Astrocyte (in vitro differentiated cells and primary cell): ENCODE data around the gene ABCG2. TPM values are rescaled to one million over a fixed set of nuclear protein-coding genes. Genes with fewer than 3 reads are reported as not detected.

Experiments
- DNase-seq: peaks from one replicate; pipeline ENCODE4 v3.0.0-alpha.2; 2010; ENCODE audit warnings: low read depth
- FAIRE-seq: peaks from 2 replicates; lab custom pipeline; 2011; peaks lifted over from hg19 to GRCh38; lab: Jason Lieb, UNC
- H2AFZ ChIP-seq: 2 replicates; pipeline ENCODE4 v1.6.0; 2012; ENCODE audit warnings: low read depth, low read length, inconsistent platforms
- H3K27ac ChIP-seq: 2 replicates; pipeline ENCODE4 v1.5.1; 2011; ENCODE audit warnings: low read depth, low read length, inconsistent platforms
- H3K27me3 ChIP-seq: 2 replicates; pipeline ENCODE4 v1.6.0; 2011; ENCODE audit warnings: low read length, inconsistent platforms; ENCODE audit not compliant: insufficient read depth
- H3K36me3 ChIP-seq: 2 replicates; pipeline ENCODE4 v1.5.1; 2011; ENCODE audit warnings: low read length, inconsistent platforms; ENCODE audit not compliant: insufficient read depth
- H3K4me1 ChIP-seq: 2 replicates; pipeline ENCODE4 v1.5.1; 2011; ENCODE audit warnings: low read length, inconsistent platforms; ENCODE audit not compliant: insufficient read depth
- H3K4me2 ChIP-seq: 2 replicates; pipeline ENCODE4 v1.6.0; 2012; ENCODE audit warnings: low read length, inconsistent platforms
- H3K4me3 ChIP-seq: 2 replicates; pipeline ENCODE4 v1.5.1; 2011; ENCODE audit warnings: low read depth, mild to moderate bottlenecking, low read length, inconsistent platforms; ENCODE audit not compliant: insufficient read depth
- H3K79me2 ChIP-seq: 2 replicates; pipeline ENCODE4 v1.6.0; 2012; ENCODE audit warnings: mild to moderate bottlenecking, low read length, inconsistent platforms; ENCODE audit not compliant: insufficient read depth
- H3K9ac ChIP-seq: 2 replicates; pipeline ENCODE4 v1.6.0; 2012; ENCODE audit warnings: mild to moderate bottlenecking, low read length, inconsistent platforms
- H3K9me3 ChIP-seq: 2 replicates; pipeline ENCODE4 v1.5.1; 2012; ENCODE audit warnings: low read depth, mild to moderate bottlenecking, low read length, inconsistent platforms; ENCODE audit not compliant: insufficient read depth
- H4K20me1 ChIP-seq: 2 replicates; pipeline ENCODE4 v1.6.0; 2012; ENCODE audit warnings: low read length, inconsistent platforms; ENCODE audit not compliant: insufficient read depth
- H3K27ac Mint-ChIP-seq: one replicate; pipeline ENCODE4 v1.8.0; 2021; ENCODE audit warnings: mild to moderate bottlenecking, mixed read lengths; ENCODE audit not compliant: unreplicated experiment
- H3K27me3 Mint-ChIP-seq: one replicate; pipeline ENCODE4 v1.8.0; 2021; ENCODE audit warnings: low read depth, mixed read lengths; ENCODE audit not compliant: unreplicated experiment
- H3K36me3 Mint-ChIP-seq: one replicate; pipeline ENCODE4 v1.8.0; 2021; ENCODE audit warnings: low read depth, mixed read lengths; ENCODE audit not compliant: unreplicated experiment
- H3K4me1 Mint-ChIP-seq: one replicate; pipeline ENCODE4 v1.8.0; 2021; ENCODE audit warnings: low read depth, mixed read lengths; ENCODE audit not compliant: unreplicated experiment
- H3K4me3 Mint-ChIP-seq: one replicate; pipeline ENCODE4 v1.8.0; 2021; ENCODE audit warnings: mild to moderate bottlenecking, moderate library complexity, mixed read lengths; ENCODE audit not compliant: unreplicated experiment
- H3K9me3 Mint-ChIP-seq: one replicate; pipeline ENCODE4 v1.8.0; 2021; ENCODE audit warnings: mild to moderate bottlenecking, mixed read lengths; ENCODE audit not compliant: unreplicated experiment
- EZH2 ChIP-seq: IDR thresholded peaks from 2 replicates; pipeline ENCODE4 v1.6.1; 2012; ENCODE audit warnings: mild to moderate bottlenecking, low read length, inconsistent platforms; ENCODE audit not compliant: insufficient read depth
- total RNA-seq: library from RNA; stranded (reverse); gene quantifications from 2 replicates; pipeline ENCODE4 v1.2.1, GENCODE V29; 2021
- TF ChIP-seq, protein P1 (sequence below): IDR thresholded peaks from 2 replicates; pipeline ENCODE4 v1.5.1; 2011; ENCODE audit warnings: low read depth, mild to moderate bottlenecking, inconsistent platforms, low read length, moderate library complexity; ENCODE audit not compliant: insufficient read depth

The ABCG2 gene
- total RNA-seq, 1 donor from 2014 or later, result 2.5 TPM

DNA sequence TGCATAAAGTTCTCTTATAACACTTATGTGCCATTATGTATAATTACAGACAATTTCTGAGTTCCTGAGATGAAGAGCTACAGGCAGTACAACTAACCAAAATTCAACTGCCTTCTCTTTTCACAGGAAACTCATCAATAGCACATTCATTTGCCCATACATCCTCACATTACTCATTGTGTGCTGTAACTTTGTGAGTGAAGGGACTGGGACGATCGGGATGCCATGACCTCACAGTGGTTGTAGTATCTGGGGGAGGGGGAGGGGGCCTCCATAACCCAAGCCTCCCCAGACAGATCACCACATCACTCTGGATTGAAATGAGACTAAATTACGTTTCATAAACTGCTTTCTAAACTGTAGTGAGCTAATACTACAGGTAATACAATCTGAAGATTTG lies 60.7 kb downstream of the ABCG2 start:
- H3K27ac ChIP-seq, result no peak overlapping the region
- no peaks in the 10 kb centered on the region for H3K4me1 ChIP-seq
- H2AFZ ChIP-seq, result no peak overlapping the region
- H3K9me3 Mint-ChIP-seq, result peaks cover 1% of the 10 kb centered on the region
- no peaks in the 10 kb centered on the region for H3K4me1 Mint-ChIP-seq
- no peaks in the 10 kb centered on the region for H3K9me3 ChIP-seq
- DNase-seq, result no peak
- H3K79me2 ChIP-seq, result no peaks in the 10 kb centered on the region
- no peaks in the 10 kb centered on the region for H3K36me3 ChIP-seq
- no peak overlapping the region for H3K4me3 Mint-ChIP-seq
- peak overlapping the region; percentile 3 for H3K4me2 ChIP-seq
- no peaks in the 10 kb centered on the region for H3K36me3 Mint-ChIP-seq
- no peaks in the 10 kb centered on the region for H4K20me1 ChIP-seq
- no peaks in the 10 kb centered on the region for H3K27me3 ChIP-seq
- no peak overlapping the region for H3K9ac ChIP-seq
- peaks cover 2% of the 10 kb centered on the region for H3K27me3 Mint-ChIP-seq
- no peak overlapping the region for H3K4me3 ChIP-seq
- no peak overlapping the region for H3K27ac Mint-ChIP-seq
- TF ChIP-seq EZH2, result no peak
- no peak for FAIRE-seq

DNA sequence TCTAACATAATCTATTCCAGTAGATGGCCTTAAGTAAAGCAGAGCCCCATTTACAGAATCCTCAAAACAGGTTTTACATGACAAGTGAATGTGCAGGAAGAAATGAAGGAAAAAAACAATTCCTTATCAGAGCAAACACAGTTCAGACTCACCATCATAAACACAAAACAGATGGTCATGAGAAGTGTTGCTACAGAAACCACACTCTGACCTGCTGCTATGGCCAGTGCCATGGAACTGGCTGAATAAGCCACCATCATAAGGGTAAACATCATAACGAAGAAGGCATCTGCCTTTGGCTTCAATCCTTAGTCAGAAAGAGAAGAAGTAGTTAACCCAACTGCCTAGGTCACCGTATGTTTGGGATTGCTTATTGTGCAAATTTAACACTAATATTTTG lies 61.1 kb downstream of the ABCG2 start:
- no peak overlapping the region for H3K27ac ChIP-seq
- DNase-seq (no peak), FAIRE-seq (no peak)
- no peak overlapping the region for H2AFZ ChIP-seq
- H3K4me1 ChIP-seq, result no peaks in the 10 kb centered on the region
- no peaks in the 10 kb centered on the region for H3K79me2 ChIP-seq
- H3K9ac ChIP-seq, result no peak overlapping the region
- H3K27me3 Mint-ChIP-seq, result peaks cover 2% of the 10 kb centered on the region
- peaks cover 1% of the 10 kb centered on the region for H3K9me3 Mint-ChIP-seq
- H3K36me3 Mint-ChIP-seq, result no peaks in the 10 kb centered on the region
- TF ChIP-seq EZH2, result no peak
- TF ChIP-seq, protein P1, sequence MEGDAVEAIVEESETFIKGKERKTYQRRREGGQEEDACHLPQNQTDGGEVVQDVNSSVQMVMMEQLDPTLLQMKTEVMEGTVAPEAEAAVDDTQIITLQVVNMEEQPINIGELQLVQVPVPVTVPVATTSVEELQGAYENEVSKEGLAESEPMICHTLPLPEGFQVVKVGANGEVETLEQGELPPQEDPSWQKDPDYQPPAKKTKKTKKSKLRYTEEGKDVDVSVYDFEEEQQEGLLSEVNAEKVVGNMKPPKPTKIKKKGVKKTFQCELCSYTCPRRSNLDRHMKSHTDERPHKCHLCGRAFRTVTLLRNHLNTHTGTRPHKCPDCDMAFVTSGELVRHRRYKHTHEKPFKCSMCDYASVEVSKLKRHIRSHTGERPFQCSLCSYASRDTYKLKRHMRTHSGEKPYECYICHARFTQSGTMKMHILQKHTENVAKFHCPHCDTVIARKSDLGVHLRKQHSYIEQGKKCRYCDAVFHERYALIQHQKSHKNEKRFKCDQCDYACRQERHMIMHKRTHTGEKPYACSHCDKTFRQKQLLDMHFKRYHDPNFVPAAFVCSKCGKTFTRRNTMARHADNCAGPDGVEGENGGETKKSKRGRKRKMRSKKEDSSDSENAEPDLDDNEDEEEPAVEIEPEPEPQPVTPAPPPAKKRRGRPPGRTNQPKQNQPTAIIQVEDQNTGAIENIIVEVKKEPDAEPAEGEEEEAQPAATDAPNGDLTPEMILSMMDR, result no peak
- no peaks in the 10 kb centered on the region for H3K36me3 ChIP-seq
- H3K9me3 ChIP-seq, result no peaks in the 10 kb centered on the region
- no peak overlapping the region for H3K4me3 ChIP-seq
- no peaks in the 10 kb centered on the region for H4K20me1 ChIP-seq
- no peaks in the 10 kb centered on the region for H3K27me3 ChIP-seq
- H3K4me2 ChIP-seq, result no peak overlapping the region
- no peaks in the 10 kb centered on the region for H3K4me1 Mint-ChIP-seq
- H3K4me3 Mint-ChIP-seq, result no peak overlapping the region
- H3K27ac Mint-ChIP-seq, result no peak overlapping the region

DNA sequence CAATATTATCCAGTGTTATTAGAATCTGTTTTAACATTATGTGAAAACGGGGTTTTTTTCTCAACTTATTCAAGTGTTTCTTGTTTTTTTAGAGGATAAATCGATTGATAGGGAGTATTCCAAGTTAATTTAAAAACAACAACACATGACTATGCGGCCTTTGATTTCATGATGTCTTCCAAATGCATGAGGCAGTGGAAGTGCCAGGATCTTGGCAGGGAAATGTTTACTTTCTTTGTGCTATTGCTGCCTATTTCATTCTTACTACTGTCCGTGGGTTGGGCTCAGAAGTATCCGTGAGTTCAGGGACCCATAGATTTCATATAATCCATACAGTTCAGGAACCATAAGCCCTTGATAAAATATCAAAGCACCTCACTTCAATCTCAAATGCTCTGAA lies 64.6 kb downstream of the ABCG2 start:
- Mint-ChIP-seq H3K9me3 (no peaks in the 10 kb centered on the region), H3K36me3 (no peaks in the 10 kb centered on the region), H3K27me3 (no peaks in the 10 kb centered on the region), H3K27ac (no peak overlapping the region), H3K4me3 (no peak overlapping the region), H3K4me1 (no peaks in the 10 kb centered on the region)
- FAIRE-seq (no peak), DNase-seq (no peak)
- H3K36me3 ChIP-seq, result no peaks in the 10 kb centered on the region
- no peak for TF ChIP-seq EZH2
- TF ChIP-seq, protein P1, result no peak
- H3K9me3 ChIP-seq, result no peaks in the 10 kb centered on the region
- no peaks in the 10 kb centered on the region for H4K20me1 ChIP-seq
- H3K9ac ChIP-seq, result no peak overlapping the region
- H3K79me2 ChIP-seq, result no peaks in the 10 kb centered on the region
- no peaks in the 10 kb centered on the region for H3K4me1 ChIP-seq
- H3K27ac ChIP-seq, result no peak overlapping the region
- no peak overlapping the region for H3K4me3 ChIP-seq
- H3K4me2 ChIP-seq, result no peak overlapping the region
- H3K27me3 ChIP-seq, result no peaks in the 10 kb centered on the region
- H2AFZ ChIP-seq, result no peak overlapping the region
